GM21360 (cell line): ENCODE measurements around the gene KDM4B.

Experiments
- ATAC-seq: cut with Tn5 transposase; IDR thresholded peaks from one replicate; pipeline ENCODE4 v1.9.1; 2021; ENCODE audit warnings: mild to moderate bottlenecking, moderate library complexity; ENCODE audit not compliant: unreplicated experiment

Gene KDM4B

DNA sequence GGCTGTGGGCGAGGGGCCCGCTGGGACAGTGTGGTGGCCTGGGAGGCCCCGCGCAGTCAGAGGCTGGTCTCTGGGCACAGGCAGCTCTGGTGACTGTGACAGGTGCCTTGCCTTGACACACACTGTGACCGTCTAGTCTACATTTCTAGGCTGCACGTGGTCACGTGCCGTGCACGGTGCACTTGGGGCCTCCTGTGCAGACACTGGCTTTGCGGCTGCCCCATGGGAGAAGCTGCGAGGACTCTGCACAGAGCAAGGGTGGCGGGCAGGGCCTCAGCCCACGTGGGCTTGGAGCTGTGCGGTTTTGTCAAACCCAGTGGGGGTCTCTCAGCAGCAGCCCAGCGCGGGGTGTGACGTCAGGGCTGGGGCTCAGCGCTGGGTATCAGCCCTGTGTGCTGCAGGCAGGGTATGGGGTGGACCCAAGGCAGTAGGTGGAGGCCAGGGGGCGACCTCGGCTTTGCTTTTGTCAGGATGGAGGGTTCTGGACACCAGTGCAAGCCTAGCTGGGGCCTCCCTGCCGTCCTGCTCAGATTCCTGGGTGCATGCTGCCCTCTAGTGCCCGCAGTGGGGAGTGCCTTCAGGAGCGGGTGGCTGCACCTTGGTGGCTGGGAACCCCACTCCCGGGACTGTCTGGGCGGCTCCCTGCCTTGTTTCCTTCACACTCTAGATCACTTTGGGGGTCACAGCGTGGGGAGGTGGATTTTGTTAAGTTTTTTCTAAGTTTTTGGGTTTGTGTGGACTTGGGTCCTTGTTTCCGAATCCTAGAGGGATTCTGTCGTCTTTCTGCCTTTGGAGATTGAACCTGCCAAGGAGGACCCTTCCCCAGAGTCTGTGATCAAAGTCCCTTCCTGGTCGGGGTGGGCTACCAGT, 62.6 kb downstream of the KDM4B start:
- peak; percentile 68 for ATAC-seq

DNA sequence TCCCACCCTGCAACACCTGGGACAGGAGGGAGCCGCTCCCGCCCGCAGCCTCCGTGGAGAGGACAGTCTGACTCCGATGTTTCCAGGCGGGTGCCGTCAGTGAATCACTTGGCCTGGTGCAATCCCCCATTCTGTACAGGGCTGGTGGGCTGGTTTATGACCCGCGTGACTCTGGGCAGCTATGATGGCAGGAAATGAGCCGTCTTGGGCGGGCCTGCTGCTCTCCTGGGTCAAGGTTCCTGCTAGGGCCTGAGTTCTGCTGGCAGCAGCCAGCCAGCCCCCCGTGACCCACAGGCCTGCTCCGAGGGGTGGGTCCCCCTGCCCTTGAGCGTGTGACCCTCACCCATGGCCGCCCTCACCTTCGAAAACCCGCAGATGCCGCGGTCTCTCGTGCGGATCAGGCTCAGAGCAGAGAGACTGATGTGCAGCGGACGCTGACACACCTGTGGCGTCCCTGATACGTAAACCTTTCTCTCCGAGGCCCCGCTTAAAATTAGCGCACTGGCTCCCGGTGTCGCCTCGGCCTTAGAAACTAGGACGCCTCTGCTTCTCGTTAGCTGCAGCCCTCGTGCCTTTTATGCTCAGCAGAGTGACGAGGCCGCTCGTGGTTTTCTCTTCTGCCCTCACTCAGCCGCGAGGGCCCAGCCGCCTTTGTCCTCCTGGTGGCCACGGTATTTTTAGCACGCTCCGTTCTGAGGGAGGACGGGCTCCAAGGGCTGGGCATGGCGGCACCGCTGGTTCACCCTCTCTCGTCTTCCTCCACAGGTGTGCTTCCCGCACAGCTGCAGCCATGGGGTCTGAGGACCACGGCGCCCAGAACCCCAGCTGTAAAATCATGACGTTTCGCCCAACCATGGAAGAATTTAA, 63.4 kb downstream of the KDM4B start:
- ATAC-seq: no peak

DNA sequence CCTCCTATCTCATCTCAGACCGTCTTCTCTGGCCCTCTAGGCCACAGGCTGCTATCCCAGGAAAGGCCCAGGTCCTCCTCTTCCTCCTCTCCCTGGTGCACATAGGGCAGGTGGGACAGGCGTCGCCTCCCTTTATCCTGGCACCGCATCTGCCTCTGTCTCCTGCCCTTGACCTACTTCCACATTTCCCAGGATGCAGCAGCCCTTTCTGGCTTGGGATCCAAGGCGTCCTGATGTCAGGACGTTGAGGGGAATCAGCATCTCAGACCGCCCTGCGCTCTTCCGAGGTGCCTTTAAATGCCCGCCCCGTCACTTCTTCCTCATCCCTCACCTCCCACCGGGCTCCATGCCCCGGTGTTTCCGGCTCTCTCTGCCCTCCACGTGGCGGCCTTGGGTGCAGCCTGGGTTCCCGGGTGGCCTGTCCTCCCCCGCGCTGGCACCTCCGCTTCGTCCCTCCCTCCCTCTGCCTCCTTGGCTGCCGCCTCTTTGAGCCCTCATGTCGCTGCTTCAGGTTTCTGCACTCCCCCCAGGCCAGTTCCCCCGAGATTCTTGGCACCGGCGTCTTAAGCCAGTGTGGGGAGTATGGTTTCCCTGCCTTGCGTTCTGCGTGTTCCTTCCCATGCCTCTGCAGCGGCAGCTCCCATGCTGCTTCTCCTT, 66.3 kb downstream of the KDM4B start:
- no peak for ATAC-seq

DNA sequence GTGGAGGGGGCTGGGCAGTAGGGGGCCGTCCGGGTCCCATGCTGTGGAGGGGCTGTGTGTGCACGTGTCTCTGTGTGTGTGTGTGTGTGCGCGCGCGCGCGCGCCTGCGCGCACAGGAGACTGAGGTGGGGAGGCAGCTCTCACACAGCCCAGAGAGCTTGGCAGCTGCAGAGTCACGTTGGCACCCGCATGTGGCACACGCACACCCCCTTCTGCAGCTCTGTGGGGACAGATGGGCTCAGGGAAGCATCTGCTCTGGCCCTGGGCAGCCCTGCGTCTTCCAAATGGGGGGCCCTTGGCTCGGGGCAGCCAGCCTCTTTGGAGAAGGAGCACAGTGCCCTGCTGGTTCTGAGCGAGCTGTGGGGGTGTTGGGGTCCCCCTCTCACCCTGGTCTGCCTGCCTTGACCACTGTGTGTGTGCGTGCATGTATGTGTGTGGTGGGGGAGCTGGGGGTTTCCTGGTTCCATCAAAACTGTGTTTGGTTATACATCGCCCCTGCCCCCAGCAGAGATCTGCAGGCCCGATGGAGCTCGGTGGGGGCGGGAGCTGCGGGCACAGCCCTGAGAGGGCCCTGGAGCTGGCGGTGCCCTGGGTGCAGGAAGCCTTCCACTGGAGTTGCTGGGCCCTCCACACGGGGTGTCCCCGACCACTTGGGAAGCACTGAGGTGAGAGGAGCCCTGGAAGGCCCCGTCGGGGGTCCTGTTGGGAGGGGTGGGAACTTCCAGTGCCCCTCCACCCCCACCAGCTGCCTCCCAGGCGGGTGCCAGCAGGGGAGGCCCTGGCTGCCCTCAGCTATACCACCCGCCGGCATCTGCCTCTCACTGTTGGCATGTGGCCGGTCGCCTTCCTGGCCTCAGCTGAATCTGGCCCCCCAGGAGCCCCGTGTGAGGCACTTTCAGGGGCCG, 67.1 kb downstream of the KDM4B start:
- ATAC-seq: no peak

DNA sequence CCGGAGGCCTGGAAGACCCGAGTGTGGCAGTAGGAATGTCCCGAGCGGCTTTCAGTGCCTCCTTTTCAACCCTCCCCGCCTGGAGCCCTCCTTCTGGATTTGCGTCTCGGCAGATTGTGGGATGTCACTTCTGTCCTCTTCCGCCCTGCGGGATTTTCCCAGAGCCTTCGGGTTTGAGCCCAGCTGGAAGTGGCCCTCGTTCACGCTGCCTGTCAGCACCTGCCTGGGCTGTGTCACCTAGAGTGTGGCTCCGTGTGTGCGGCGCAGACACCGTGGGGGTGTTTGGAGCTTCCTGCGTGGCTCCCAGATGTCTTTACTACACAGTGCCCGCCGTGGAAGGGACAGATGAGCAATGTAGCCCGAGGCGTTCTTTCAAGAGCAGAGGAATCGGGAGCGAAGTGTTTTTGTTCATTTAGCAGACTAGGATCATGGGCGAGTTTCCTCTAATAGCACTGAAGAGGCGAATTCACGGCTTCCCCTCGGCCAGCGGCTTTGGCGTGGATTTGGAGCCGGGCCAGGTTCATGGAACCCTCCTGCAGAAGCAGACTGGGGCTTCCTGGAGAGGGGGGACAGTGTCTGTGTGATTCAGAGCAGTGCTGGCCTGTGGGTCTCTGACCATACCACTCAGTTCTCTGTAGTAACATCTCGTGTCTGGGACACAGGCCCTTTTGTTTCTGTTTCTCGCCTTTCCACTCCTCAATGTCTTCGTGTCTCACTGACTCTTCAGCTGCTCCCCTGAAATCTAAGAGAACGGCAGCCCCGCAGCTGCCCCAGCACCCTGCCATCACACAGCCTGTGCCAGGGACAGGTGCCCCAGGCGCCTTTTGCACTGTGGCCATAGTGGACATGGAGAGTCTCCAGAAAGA, 68.0 kb downstream of the KDM4B start:
- ATAC-seq: no peak

DNA sequence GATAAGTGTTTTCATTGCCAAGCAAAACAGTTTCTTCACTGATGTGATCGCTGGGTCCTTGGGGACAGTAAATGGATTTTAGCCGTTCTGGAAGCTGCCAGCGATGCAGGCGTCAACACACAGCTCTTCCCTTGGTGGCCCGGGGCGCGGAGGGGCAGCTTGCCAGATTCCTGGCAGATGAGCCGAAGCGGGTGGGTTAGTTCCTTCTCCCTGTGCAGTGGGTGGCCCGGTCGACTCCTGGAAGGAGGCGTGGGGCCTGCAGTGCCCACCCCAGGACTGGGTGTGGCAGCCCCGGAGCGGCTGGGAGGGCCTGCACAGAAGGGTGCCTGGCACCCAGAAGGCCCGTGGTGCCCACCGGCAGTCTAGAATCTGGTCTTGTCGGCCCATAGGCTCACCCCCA, 69.0 kb downstream of the KDM4B start:
- ATAC-seq: no peak

DNA sequence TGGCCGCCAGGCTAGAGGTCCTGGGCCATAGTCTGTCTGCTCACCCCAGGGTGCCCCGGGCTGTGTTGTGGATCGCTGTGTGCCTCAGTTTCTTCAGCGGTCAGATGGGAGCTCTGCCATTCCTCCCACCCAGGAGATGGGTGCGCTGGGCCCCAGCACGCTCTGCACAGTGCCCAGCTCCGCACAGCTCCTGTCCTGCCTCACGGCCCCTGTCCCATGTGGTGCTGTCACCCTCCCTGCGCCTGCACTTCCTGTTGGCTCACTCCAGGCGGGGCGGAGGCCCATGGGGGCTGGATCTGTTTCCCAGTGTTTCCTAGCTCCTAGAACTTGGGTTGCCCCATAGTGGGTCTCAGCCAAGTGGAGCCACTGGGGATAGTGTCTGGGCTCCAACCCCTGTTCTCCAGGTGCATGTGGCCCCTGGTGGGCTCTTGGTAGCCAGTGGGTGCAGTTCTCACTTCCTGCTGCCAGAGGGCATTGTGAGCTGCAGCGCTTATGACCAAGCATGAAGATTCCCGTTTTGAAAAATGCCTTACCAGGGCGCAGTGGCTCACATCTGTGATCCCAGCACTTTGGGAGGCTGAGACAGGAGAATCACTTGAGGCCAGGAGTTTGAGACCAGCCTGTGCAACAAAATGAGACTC, 69.8 kb downstream of the KDM4B start:
- ATAC-seq: no peak

DNA sequence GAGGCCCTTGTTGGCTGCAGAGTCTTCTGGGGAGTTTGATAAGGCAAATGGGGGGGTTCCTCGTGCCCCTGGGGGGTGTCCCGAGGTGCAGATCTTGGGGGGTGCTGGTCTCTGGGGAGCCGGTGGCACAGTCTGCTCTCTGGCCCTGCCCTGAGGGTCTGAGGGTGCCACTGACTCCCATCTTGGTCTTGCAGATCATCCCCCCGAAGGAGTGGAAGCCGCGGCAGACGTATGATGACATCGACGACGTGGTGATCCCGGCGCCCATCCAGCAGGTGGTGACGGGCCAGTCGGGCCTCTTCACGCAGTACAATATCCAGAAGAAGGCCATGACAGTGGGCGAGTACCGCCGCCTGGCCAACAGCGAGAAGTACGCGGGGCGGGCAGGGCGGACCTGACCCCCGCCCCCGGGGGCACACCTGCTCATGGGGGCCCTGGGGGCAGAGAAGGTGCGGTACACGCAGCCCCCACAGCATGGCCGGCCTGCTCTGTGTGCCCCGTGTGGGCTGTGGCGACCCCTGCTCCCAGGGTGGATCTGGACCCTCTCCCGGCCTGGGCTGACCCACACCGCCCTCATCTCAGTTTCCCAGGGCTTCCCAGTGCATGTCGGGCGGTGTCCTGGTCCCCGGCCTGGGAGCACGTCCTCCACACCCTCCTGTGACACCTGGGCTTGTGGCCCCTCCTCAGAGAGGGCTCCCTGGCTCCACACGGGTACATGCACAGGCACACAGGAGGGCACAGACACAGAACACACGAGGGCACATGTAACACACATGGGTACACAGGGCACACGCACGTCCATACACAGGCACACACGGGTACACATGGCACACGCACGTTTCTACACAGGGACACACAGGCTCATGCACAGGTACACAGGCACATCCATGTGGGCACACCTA, 71.0 kb downstream of the KDM4B start:
- ATAC-seq: no peak

DNA sequence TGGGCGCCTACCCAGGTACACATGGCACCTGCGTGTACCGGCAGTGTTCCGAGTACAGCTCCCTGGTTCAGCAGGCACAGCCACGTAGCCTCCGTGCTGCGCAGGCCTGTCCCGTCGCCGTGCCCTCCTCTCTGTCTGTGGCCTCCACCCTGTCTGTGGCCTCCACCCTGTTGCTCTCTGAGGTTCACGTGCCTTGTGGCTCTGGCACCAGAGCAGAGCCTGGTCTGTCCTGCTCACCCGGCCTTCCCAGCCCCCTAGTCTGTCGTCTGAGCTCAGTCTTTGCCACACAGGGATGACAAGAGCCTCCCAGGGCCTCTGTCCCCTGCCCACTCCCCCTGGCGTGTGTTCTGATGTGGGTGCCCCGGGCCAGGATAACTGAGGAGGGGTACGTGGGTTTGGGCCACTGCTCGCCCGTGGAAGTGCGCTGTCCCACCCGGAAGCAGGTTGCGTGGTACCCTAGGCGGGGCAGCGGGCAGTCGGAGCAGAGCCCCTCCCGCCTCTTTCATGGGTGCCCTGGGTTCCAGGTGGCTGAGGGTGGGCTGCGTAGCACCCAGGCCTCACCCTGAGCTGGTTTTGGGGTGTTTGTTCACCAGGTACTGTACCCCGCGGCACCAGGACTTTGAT, 71.7 kb downstream of the KDM4B start:
- no peak for ATAC-seq

DNA sequence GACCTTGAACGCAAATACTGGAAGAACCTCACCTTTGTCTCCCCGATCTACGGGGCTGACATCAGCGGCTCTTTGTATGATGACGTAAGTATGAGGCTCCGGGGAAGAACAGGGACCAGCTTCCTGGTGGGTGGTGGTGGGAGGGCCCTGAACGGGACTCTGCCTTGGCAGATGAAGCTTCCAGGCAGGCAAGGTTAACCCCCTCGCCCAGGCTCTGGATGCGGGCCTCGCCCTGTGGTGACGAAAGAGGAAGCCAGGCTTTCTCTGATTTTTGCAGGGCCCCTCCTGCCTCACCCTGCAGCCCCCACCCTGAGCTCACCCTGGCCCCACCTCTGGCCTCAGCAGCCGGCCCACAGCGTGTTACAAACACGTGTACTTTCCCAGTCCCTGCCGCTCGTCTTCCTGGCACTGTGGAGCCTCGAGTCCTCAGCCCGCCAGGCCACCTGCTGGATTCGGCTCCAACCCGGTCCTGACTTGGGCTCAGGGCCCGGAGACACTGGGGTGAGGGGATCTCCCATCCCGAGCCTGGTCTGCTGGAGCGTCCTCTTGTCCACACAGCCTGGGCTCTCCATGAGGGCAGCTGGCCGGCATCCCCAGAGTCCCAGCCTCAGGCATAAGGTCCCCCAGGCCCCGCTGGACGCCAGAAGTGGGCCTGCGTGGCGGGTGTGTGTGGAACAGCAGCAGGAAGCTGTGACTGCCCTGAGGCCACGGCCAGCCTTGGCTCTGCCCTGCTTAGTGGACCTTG, 72.4 kb downstream of the KDM4B start:
- no peak for ATAC-seq

DNA sequence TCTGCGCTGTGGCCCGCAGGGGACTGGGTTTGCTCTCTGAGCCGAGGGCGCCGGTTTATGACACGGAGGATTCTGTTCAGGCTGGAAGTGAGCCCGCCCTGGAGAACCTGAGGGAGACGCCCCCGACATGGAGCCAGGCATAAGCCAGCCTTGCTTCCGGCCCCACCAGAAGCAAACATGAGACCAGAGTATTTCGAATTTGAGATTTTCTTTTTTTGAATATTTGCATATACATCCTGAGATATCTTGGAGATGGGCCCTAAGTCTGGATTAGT, 72.9 kb downstream of the KDM4B start:
- ATAC-seq: no peak

DNA sequence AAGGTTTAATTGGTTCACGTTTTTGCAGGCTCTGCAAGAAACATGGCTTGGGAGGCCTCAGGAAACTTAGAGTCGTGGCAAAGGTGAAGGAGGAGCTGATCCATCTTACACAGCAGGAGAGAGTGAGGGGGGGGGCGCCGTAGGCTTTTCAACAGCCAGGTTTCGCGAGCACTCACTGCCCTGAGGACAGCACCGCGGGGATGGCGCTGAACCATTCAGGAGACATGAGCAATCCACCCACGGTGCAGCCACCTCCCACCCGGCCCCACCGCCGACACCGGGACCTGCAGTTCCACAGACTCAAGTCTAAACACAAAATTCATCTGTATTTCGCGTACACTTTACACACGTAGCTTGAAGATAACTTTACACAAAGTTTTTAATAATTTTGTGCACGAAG, 73.6 kb downstream of the KDM4B start:
- no peak for ATAC-seq

DNA sequence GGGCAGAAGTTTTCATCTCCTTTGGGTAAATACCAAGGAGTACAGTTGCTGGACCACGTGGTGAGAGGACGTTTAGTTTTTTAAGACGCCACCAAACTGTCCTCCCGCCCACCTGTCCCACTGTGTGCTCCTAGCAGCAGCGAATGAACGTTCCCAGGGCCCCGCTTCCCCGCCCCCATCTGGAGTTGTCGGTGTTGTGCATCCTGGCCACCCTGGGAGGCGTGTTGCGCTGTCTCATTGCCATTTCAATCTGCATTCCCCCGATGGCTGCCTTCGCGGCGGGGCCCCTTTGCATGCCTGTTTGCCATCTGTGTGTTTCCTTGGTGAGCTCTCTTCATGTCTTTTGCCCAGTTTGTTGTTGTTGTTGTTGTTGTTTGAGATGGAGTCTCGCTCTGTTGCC, 76.1 kb downstream of the KDM4B start:
- no peak for ATAC-seq

DNA sequence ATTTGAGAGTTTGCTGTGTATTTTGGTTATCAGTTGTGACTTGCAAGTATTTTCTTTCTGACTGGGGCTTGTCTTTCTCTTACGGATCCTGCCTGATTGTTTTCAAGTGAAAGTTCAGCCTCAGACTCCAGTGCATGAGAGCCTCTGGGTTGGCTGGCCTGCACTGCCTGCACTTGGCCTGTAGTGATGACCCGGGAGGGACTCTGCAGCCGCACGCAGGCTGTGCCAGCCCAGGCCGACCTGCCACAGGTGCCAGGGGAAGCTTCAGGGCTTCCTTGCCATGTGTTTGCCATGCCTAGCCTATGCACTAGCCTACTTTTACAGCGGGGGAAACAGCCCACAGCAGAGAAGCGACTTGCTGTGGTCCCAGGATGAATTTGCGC, 77.0 kb downstream of the KDM4B start:
- ATAC-seq: no peak

DNA sequence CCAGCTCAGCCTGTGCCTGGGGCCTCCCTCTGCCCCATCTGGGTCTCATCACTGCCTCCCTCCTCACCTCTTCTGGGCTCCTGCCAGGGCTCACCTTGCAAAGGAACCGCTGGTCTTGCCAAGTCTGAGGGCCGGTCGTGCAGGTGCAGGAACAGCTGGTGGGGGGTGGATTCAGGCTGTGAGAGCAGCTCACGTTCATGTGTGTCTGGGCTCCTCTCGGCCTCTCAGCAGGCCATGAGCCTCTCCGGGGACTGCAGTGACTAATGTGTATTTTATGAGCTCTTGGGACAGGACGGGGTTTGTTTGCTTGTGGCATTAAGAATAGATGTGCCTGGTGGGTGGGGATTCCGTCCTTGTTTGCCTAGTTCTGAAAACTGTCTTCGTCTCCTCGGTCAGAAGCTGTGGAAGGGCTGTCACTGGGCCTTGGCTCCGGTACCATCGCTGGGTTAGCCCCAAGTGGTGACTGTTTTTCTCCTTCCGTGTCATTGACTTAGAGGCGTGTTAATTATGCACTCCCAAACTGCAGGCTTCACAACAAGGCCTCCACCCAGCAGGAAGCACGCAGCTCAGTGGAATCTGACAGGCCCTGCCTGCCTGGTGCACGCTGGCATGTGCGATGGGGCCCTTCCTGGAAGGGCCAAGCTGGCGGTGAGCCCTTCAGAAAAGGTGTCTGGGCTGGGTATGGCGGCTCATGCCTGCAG, 77.6 kb downstream of the KDM4B start:
- no peak for ATAC-seq

DNA sequence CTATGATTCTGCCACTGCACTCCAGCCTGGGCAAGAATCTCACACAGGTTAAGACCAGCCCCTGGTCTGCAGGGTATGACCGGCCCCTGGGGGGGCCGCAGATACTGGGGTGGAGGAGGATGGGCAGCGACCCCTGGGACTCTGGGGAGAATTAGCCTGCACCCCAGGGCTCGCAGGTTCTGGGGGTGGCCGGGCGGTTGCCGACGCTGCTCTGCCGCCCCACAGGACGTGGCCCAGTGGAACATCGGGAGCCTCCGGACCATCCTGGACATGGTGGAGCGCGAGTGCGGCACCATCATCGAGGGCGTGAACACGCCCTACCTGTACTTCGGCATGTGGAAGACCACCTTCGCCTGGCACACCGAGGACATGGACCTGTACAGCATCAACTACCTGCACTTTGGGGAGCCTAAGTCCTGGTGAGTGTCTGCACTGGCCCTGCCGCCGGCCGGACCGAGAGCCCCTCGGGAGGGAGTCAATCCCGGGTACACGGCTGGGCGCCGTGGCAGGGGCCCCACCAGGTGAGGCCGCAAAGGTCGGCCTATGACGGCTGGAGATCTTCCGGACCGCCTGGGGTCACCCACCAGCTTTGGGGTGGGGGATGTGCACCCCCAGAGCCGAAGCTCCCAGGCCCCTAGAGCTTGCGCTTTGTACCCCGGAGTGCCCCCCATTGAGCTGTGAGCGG, 78.5 kb downstream of the KDM4B start:
- no peak for ATAC-seq
